GM19193 (cell line): Measurements from ENCODE around the gene ECI1.

ENCODE experiments used
- POLR2A ChIP-seq: IDR thresholded peaks from 4 replicates; pipeline ENCODE4 v1.6.1; 2011; ENCODE audit not compliant: insufficient read depth, insufficient read length; ENCODE audit errors: extremely low read depth

ECI1 gene

DNA sequence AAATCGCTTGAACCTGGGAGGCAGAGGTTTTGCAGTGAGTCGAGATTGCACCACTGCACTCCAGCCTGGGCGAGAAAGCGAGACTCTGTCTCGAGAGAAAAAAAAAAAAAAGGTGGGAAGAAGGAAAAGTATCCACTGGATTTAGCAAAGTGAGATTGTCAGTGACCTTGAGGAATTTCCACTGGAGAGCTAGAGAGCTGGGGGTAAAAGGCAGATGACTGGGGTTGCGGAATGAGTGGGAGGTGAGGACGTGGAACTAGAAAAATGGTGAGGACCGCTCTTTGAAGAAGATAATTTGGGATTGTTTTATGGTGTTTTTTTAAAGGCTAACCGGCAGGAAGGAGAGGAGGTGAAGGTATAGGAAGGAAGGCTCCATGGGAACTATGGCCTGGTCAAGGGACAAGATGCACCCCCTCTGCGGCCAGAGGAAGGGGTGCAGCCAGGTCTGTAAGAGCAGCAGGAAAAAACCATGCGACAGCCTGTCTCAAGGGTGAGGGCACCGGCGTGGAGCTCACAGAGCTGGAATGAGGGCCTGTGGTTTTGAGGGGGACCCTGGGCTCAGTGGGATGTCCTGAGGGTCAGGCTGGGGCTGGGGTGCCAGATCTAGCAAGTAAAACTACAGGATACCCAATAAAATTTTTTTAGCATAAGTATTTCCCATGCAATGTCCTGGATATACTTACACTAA, 46.8 kb downstream of the ECI1 start:
- TF ChIP-seq POLR2A: no peak

DNA sequence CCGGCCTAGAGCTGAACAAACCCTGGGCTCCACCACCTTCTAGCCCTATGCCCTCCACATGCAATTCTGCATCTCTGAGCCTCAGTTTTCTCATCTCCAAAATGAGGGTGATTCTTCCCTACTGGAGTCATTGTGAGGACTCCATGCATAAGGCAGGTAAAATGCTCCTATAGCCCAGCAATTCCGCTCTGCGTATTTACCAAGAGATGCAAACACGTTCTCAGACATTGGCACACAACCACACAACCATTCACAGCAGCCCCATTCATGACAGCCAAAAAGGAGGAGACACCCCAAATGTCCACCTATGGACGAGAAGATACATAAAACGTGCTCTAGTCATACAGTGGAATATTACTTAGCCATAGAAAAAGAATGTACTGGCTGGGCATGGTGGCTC, 51.1 kb downstream of the ECI1 start:
- TF ChIP-seq POLR2A: no peak

DNA sequence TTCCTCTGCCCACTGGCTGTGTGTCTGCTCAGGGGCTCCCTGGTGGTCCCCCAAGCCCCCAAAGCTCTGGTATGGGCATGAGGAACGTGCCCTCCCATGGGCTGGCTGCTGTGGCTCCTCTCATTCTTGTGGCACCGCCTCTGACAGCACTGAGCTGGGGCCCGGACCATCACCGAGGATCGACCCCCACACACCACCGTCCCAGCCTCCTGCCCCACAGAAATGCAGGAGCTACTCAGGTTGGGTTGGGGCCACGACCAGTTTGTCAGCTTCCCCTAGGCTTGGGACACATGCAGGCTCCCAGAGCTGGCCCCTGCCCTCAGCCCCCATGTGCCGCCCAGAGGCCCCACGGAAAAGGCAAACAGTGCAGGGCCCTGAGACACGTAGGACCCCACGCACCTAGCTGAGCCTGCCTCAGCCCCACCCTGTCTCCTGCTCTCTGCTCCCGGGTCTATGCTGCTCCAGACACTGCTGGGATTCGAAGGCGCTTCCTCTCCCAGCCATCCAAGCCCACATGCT, 51.7 kb downstream of the ECI1 start:
- no peak for TF ChIP-seq POLR2A

DNA sequence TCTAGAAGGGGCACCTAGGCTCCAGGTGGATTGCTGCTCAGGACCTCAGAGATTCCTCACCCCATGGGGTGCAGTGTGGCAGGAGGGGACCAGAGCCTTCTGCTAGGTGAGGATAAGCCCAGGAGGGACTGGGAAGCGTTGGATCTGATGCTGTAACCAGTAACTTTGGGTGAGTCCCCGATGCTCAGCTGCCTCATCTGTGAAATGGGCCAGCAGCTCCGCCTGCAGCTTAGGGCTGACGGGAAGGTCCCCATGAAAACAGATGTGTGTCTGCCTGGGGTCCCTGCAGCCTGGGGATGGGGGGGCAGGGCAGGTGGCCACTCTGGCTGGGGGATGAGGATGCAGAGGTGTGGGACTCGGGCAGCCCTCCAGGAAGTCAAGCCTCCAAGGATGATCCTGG, 52.3 kb downstream of the ECI1 start:
- TF ChIP-seq POLR2A: no peak

DNA sequence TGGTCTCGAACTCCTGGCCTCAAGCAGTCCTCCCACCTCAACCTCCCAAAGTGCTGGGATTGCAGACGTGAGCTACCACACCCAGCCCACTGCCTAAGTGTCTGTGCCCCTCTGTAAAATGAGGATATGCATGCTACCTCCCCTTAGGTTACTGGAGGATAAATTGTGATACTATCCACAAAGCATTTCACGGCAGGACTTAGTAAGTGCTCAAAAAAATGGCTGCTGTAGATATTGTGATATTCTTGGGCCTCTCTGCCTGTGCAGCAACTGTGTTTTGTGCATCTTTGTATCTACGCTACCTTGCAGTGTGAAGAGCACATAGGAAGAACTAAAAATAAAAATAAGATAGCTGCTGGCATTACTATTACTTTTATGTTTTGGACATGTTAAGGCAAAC, 53.1 kb downstream of the ECI1 start:
- TF ChIP-seq POLR2A: no peak

DNA sequence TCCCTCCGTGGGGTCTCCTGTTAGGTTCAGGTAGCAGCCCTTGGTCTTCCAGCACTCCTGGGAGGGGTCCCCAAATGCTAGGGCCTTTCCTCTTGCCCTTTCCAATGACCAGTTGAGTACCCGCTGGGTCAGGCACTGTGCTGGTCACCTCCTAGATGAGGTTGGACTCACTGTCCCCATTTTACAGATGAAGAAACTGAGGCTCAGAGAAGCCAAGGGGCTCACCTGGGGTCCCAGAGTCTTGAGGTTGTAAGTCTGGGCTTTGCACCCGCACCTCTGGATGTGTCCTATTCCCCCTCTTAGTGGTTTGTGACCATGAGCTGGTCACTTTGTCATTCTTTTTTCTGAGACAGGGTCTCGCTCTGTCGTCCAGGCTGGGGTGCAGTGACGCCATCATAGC, 53.6 kb downstream of the ECI1 start:
- TF ChIP-seq POLR2A: no peak

DNA sequence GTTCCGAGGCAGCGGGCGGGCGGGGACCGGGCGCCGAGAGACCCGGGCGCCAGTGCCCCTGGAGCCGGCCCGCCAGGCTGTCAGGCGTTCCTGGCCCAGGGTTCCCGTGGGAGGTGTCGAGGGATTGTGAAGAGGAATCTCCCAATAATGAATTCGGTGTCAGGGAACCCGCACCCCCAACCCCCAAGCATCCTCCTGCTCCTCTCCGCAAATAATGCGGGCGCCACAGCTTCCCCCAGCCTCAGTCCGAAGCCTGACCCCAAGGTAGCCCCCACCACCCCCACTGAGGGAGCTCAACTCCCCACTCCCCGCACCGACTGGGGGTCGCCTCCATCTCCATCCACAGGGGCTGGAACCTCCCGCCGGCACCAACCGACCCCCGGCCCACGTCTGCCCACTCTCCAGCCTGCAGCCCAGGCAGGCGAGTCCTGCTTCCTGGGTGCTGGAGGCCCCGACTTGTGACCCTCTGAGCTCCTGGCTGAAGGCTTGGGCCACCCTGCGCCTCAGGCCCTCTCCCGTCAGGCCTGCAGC, 54.3 kb downstream of the ECI1 start:
- no peak for TF ChIP-seq POLR2A

DNA sequence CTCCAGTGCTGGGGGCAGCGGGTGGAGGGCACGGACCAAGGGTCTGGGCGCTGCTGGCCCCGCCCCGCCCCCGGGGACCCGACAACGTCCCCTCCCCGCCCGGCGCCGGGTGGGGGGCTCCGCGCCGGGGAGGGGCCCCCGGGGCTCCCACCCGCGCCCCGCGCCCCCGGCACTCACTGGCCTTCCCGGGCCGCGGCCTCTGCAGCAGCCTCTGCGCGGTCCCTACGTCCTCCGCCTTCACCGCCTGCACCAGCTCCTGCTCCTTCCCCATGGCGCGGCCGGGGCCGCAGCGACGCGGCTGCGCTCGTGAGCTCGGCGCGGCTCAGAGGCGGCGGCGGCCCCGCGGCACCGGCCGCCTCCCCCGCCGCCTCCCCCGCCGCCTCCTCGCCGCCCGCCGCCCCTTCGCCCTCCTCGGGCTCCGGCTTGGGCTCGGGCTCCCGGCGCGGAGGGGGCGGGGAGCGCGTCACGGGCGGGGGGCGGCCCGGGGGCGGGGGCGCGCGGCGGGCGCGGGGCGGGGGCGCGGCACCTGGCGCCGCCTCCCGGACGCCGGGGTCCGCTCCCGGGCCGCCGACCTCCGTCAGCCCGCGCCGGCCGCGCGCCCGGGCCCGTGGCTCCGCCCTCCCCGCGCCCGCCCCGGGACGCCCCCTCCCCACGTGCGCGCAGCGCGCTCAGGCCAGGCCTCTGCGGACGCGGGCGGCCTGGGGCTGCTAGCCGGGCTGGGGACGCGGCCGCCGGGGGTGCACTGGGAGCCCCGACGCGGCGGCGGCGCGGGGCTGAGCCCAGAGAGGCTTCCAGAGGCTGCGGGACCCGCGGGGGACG, 55.0 kb downstream of the ECI1 start, which contains the start of gene CASKIN1:
TSS of gene CASKIN1 (minus strand) at position 444 of the 819 bp plus-strand sequence. CDS start at position 271, 173 bp downstream.
- no peak for TF ChIP-seq POLR2A

DNA sequence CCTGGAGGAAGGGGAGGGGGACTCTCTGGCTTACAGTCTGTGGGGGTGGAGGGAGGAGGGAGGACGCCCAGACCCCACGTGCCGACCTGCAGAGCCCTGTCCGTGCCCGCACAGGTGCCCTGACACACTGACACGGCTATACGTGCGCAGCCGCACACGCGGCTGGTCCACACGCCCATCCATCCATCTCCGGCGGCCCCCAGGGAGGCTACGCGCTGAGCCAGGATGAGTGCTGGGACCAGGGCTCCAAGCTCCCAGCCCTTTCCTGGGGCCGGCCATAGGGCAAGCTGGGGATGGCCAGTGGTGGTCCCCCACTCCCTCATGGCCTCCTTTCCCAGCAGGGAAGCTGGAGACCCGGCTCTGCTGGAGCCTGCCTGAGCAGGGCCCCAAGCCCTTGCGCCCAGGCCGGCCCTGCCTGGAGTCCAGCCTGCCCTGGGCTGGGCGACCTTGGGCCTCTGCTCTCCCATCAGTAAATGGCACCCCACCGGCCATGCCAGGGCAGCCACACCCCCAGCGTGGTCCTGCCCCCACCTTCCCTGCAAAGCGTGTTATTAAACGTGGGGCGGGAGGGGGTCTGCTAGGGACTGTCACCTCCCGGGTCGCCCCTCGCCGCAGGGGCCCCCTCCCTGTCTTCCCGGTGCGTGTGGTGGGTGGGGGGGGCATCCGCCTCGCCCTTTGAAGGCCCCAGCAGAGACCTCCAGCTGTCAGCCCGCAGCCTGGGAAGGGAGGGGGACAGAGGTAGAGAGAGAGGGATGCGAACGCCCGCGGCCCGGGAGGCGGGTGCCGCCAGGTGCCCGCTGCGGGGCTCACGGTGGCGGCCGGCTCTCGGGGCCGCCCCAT, 55.8 kb downstream of the ECI1 start:
- TF ChIP-seq POLR2A: no peak

DNA sequence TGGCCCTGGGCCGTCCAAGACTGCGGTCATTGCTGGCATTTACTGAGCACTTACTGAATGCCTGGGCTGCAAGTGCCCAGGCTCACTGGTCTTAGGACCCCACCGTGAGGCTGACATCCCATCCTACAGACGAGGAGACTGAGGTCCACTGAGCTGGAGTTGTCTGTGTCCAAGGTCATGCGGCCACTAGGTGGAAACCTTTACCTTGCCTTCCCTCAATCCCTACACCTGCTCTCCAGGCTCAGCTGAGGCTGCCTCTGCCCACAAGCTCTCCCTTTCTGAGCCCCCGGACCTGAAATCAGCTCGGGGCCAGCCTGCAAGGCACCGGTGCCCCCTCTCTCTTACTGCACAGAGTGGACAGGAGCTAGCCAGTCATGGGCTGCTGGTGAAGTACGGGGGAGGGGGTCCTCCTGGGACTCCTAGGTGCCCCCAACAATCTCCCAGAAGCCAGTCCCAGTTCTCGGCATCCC, 56.5 kb downstream of the ECI1 start:
- TF ChIP-seq POLR2A: no peak

DNA sequence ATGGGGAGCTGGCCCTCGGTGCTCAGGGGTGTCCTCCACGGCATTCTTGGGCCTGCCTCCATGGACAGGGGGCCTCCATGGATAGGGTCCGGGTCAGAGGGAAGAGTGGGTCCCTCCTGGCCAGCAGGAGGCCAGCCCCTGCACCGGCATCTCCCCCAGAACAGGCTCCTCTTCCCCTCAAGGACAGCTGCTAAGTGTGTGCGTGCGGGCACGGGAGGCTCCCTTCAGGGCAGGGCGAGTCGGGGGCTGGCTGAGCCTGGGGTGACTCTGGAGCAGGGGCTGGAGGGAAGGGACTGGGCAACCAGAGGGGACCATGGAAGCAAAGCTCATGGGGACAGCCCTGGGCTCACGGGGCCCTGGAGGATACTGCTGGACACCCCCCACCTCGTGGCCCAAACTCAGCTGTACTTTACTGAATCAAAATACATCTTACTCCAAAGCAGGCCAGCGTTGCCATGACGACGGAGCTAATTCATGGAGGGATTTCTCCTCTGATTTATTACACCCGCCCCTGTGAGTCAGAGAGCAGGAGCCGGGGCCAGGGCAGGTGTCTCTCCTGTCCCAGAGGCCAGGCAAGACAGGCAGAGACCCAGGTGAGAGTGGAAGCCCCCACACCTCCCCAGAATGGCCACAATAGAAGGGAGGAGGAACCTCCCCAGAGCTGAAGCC, 57.1 kb downstream of the ECI1 start:
- TF ChIP-seq POLR2A: no peak

DNA sequence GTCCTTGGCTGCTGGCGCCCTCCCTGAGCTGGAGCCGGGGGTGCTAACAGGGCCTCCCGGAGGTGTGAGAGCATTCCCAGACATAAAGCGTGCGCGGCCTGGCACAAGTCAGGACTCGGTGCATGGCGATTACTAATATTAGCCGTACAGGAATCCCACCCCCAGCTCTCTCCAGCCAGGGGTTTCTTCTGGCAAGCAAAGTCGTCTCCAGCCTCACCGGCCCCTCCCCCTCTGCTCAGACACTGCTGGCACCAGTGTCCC, 60.0 kb downstream of the ECI1 start:
- TF ChIP-seq POLR2A: no peak

DNA sequence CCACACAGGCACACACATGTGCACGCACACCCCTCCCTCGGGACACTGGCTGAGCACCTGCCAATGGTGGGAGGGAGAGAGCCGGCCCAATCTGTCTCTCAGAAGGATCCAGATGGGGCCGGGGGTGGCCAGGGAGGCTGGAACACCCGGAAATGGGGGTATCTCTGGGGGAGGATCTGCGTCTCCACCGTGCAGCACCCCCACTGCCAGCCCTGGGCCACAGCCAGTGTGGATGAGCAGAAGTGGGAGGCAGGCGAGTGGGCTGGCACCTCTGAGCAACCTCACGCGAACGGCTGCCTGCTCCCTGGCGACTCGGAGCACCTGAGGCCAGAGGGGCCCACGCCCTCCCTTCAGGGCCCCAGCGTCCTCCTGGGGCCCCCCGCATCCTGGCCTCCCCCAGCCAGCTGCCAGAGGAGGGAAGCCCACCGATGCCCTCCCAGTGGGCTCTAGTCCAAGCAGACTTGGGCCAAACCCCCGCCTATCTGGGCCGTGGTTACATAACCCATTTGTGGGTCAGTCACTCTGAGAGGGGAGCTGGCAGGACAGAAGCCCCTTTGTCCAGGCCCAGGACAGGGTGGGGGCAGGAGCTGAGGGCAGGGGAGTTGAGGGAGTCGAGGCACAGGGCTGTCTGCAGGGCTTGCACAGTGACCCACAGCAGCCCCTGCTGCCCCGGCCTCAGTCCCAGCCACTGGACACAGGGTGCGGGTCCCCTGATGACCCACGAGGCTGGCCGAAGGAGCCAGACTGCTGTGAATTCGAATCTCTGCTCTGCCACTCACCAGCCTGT, 60.5 kb downstream of the ECI1 start:
- TF ChIP-seq POLR2A: no peak
